GM18498 (cell line): ENCODE measurements around the gene ITPRID1.
"Not testable (repeated sequence)": the region's sequence is repeated elsewhere in the genome, so short reads cannot be mapped to it uniquely, and the experiment has no call there.

Experiments used
- ATAC-seq: cut with Tn5 transposase; IDR thresholded peaks from one replicate; pipeline ENCODE4 v1.9.1; 2021; ENCODE audit warnings: mild to moderate bottlenecking, moderate library complexity; ENCODE audit not compliant: unreplicated experiment

The ITPRID1 gene

GRCh38 chr7:31516680-31517502 is 3.0 kb downstream of the ITPRID1 start:
- ATAC-seq = no peak

- no peak for ATAC-seq
These were observed 3.6 kb downstream of the ITPRID1 start for GRCh38 chr7:31517513-31517912.

- no peak for ATAC-seq
These were observed 4.9 kb downstream of the ITPRID1 start for GRCh38 chr7:31518766-31519165.

- no peak for ATAC-seq
These were observed 7.6 kb downstream of the ITPRID1 start for GRCh38 chr7:31521336-31522010.

- no peak for ATAC-seq
These were observed 13.0 kb downstream of the ITPRID1 start for GRCh38 chr7:31526864-31527263.

GRCh38 chr7:31529103-31529502 is 15.2 kb downstream of the ITPRID1 start:
- ATAC-seq = no peak

- not testable (repeated sequence) for ATAC-seq
These were observed 26.8 kb downstream of the ITPRID1 start for GRCh38 chr7:31540651-31541185.

GRCh38 chr7:31545549-31545948 is 31.7 kb downstream of the ITPRID1 start:
- no peak for ATAC-seq

GRCh38 chr7:31549611-31550010 is 35.7 kb downstream of the ITPRID1 start:
- ATAC-seq = no peak

- ATAC-seq = no peak
These were observed 36.5 kb downstream of the ITPRID1 start for GRCh38 chr7:31550432-31550831.

- no peak for ATAC-seq
These were observed 39.8 kb downstream of the ITPRID1 start for GRCh38 chr7:31553661-31554081.

GRCh38 chr7:31562002-31562401 is 48.1 kb downstream of the ITPRID1 start:
- ATAC-seq = no peak

- no peak for ATAC-seq
These were observed 49.6 kb downstream of the ITPRID1 start for GRCh38 chr7:31563522-31563921.

- ATAC-seq = no peak
These were observed 50.1 kb downstream of the ITPRID1 start for GRCh38 chr7:31563951-31564350.

GRCh38 chr7:31564661-31565060 is 50.8 kb downstream of the ITPRID1 start:
- ATAC-seq = no peak

- no peak for ATAC-seq
These were observed 55.6 kb downstream of the ITPRID1 start for GRCh38 chr7:31569528-31569927.

GRCh38 chr7:31583526-31583925 is 69.6 kb downstream of the ITPRID1 start:
- ATAC-seq = no peak

GRCh38 chr7:31583942-31584341 is 70.1 kb downstream of the ITPRID1 start:
- no peak for ATAC-seq

- ATAC-seq = no peak
These were observed 81.5 kb downstream of the ITPRID1 start for GRCh38 chr7:31595390-31595789.

- no peak for ATAC-seq
These were observed 88.2 kb downstream of the ITPRID1 start for GRCh38 chr7:31602041-31602625.

- ATAC-seq = no peak
These were observed 89.2 kb downstream of the ITPRID1 start for GRCh38 chr7:31603046-31603445.

GRCh38 chr7:31613604-31614003 is 99.7 kb downstream of the ITPRID1 start:
- ATAC-seq = no peak
